CD4-positive, alpha-beta T cell (primary cell): ENCODE measurements around the gene HAGH. TPM values are rescaled to one million over a fixed set of nuclear protein-coding genes. Genes with fewer than 3 reads are reported as not detected.

Experiments
- ATAC-seq: fragments of 200-7000 bp; cut with Tn5 transposase; one replicate; pipeline ENCODE4 v1.10.0; 2022; ENCODE audit warnings: mild to moderate bottlenecking; ENCODE audit not compliant: poor library complexity
- CTCF ChIA-PET: fragments of 350-600 bp; sonication (Branson Sonifier 250); formaldehyde crosslinking; loops from one replicate; lab custom pipeline; 2021; ENCODE audit warnings: antibody characterized with exemption, inconsistent platforms; lab: Charles Lee
- POLR2A ChIA-PET: fragments of 350-600 bp; sonication (Branson Sonifier 250); formaldehyde crosslinking; loops from one replicate; lab custom pipeline; 2021; ENCODE audit warnings: antibody characterized with exemption, inconsistent platforms; lab: Charles Lee
- DNase-seq, 14 experiments: peaks; one replicate each; pipeline ENCODE4 v3.0.0-alpha.2; 2013 to 2020; ENCODE audit warnings: mixed read lengths in 2 of 14
- H3K27ac ChIP-seq, 2 donors: one replicate each; pipeline versions ENCODE4 v1.5.1 to v1.7.0; 2013; ENCODE audit warnings: low read length in 2 of 2, low read depth in 1 of 2, mild to moderate bottlenecking in 1 of 2
- H3K27me3 ChIP-seq, 2 experiments: 1 replicate in 1 of 2; 2 replicates in 1 of 2; pipeline versions ENCODE4 v1.6.1 to v1.7.0; 2013; ENCODE audit warnings: low read length in 2 of 2, control low read depth in 1 of 2, mild to moderate bottlenecking in 1 of 2, moderate library complexity in 1 of 2; ENCODE audit not compliant: insufficient read depth in 2 of 2, control insufficient read depth in 1 of 2
- H3K36me3 ChIP-seq: one replicate; pipeline ENCODE4 v1.6.1; 2013; ENCODE audit warnings: low read length, control low read depth; ENCODE audit not compliant: insufficient read depth
- H3K4me1 ChIP-seq: one replicate; pipeline ENCODE4 v1.6.1; 2013; ENCODE audit warnings: low read length, control low read depth; ENCODE audit not compliant: insufficient read depth
- H3K4me3 ChIP-seq: one replicate; pipeline ENCODE4 v1.5.1; 2013; ENCODE audit warnings: mild to moderate bottlenecking, low read length, moderate library complexity
- H3K9me3 ChIP-seq, 2 experiments: 1 replicate in 1 of 2; 2 replicates in 1 of 2; pipeline versions ENCODE4 v1.6.1 to v1.7.0; 2013; ENCODE audit warnings: low read length in 2 of 2, mild to moderate bottlenecking in 2 of 2, control low read depth in 1 of 2, moderate library complexity in 1 of 2; ENCODE audit not compliant: control insufficient read depth in 1 of 2, insufficient read depth in 1 of 2
- H3K27ac Mint-ChIP-seq: one replicate; pipeline ENCODE4 v1.8.0; 2020; ENCODE audit warnings: mixed read lengths
- H3K27me3 Mint-ChIP-seq: one replicate; pipeline ENCODE4 v1.8.0; 2021; ENCODE audit warnings: mixed read lengths
- H3K36me3 Mint-ChIP-seq: one replicate; pipeline ENCODE4 v1.8.0; 2021; ENCODE audit warnings: low read depth, mixed read lengths
- H3K4me1 Mint-ChIP-seq: one replicate; pipeline ENCODE4 v1.8.0; 2021; ENCODE audit warnings: low read depth, mixed read lengths
- H3K4me3 Mint-ChIP-seq: one replicate; pipeline ENCODE4 v1.8.0; 2020; ENCODE audit warnings: mild to moderate bottlenecking, mixed read lengths
- H3K9me3 Mint-ChIP-seq: one replicate; pipeline ENCODE4 v1.8.0; 2020; ENCODE audit warnings: mixed read lengths
- CTCF ChIP-seq: fragments of 200-600 bp; IDR thresholded peaks from one replicate; pipeline ENCODE4 v1.8.0; 2022; ENCODE audit warnings: antibody characterized with exemption, mild to moderate bottlenecking
- intact Hi-C, 2 experiments: fragments of 100-400 bp; cut with DNase I in 1 of 2; cut with micrococcal nuclease in 1 of 2; formaldehyde crosslinking; loops; one replicate each; pipeline versions ENCODE4 v1.15.1 to v1.9.0; 2023 to 2025; cut with DNase I, micrococcal nuclease
- total RNA-seq, 174 experiments: library from RNA in 2 of 174; stranded (reverse) in 2 of 174; gene quantifications; one replicate each; pipeline ENCODE4 v1.2.3 and lab custom pipeline; 2021 to 2026

HAGH gene
- total RNA-seq, 2 experiments from 2014 or later, result 20.9 to 22.7 TPM

- no peaks in the 10 kb centered on the region for H3K9me3 Mint-ChIP-seq
- no peak within 1 kb of the TSS for H3K27ac Mint-ChIP-seq
- H3K4me3 Mint-ChIP-seq, result no peak within 1 kb of the TSS
- intact Hi-C loops, result loop anchor here in 1 of 2 experiments (10.0 kb wide), 1 partner anchor 1483 kb away; the partner anchor contains the start of gene OR2C1
- TF ChIP-seq CTCF, result no peak
- no peaks in the 10 kb centered on the region for H3K36me3 ChIP-seq
- POLR2A ChIA-PET, result no interaction called here
- H3K9me3 ChIP-seq, result peaks cover 0 to 3% of the 10 kb centered on the region in 2 experiments
- peak in 9 of 14 experiments; percentile 6 to 63 (median 29) for DNase-seq
- peak; percentile 78 for ATAC-seq
- H3K36me3 Mint-ChIP-seq, result no peaks in the 10 kb centered on the region
- CTCF ChIA-PET, result no interaction called here
- peaks cover 7% of the 10 kb centered on the region for H3K4me1 ChIP-seq
- H3K27ac ChIP-seq, result no peak within 1 kb of the TSS
- peaks cover 11 to 14% of the 10 kb centered on the region in 2 experiments for H3K27me3 ChIP-seq
- H3K4me3 ChIP-seq, result no peak within 1 kb of the TSS
- peaks cover 39% of the 10 kb centered on the region for H3K27me3 Mint-ChIP-seq
- H3K4me1 Mint-ChIP-seq, result peaks cover 5% of the 10 kb centered on the region
These were observed 45.5 kb upstream of the HAGH start, which contains the start of gene MEIOB for GRCh38 chr16:1871974-1872635. TSS of gene MEIOB (minus strand) at chr16:1872164. CDS start at chr16:1868175, 3,989 bp downstream.

GRCh38 chr16:1870365-1871082, 43.9 kb upstream of the HAGH start:
- no peaks in the 10 kb centered on the region for H3K9me3 Mint-ChIP-seq
- peaks cover 48% of the 10 kb centered on the region for H3K27me3 Mint-ChIP-seq
- Histone ChIP-seq H3K27ac (no peak overlapping the region), H3K9me3 (peaks cover 0 to 3% of the 10 kb centered on the region in 2 experiments), H3K36me3 (no peaks in the 10 kb centered on the region), H3K27me3 (peaks cover 11 to 14% of the 10 kb centered on the region in 2 experiments), H3K4me1 (peaks cover 7% of the 10 kb centered on the region), H3K4me3 (no peak overlapping the region)
- no peak overlapping the region for H3K4me3 Mint-ChIP-seq
- H3K36me3 Mint-ChIP-seq, result no peaks in the 10 kb centered on the region
- ChIA-PET CTCF (no interaction called here), POLR2A (no interaction called here)
- DNase-seq (no peak), ATAC-seq (no peak)
- TF ChIP-seq CTCF, result no peak
- H3K27ac Mint-ChIP-seq, result no peak overlapping the region
- intact Hi-C loops, result loop anchor here in 1 of 2 experiments (10.0 kb wide), 1 partner anchor 1484 kb away; the partner anchor contains the start of gene OR2C1
- H3K4me1 Mint-ChIP-seq, result peaks cover 5% of the 10 kb centered on the region

GRCh38 chr16:1865902-1866690, 39.5 kb upstream of the HAGH start:
- Mint-ChIP-seq H3K4me1 (no peaks in the 10 kb centered on the region), H3K9me3 (no peaks in the 10 kb centered on the region), H3K4me3 (no peak overlapping the region), H3K36me3 (no peaks in the 10 kb centered on the region), H3K27me3 (peaks cover 38% of the 10 kb centered on the region), H3K27ac (no peak overlapping the region)
- no peak for TF ChIP-seq CTCF
- DNase-seq, result no peak
- Histone ChIP-seq H3K36me3 (no peaks in the 10 kb centered on the region), H3K9me3 (no peaks in the 10 kb centered on the region), H3K4me3 (no peak overlapping the region), H3K27me3 (no peaks in the 10 kb centered on the region), H3K27ac (no peak overlapping the region), H3K4me1 (no peaks in the 10 kb centered on the region)
- CTCF ChIA-PET, result interaction anchor here (1.6 kb wide), 1 partner anchor 63 kb away, joined by 3 read pairs; no protein-coding TSS in a partner anchor
- POLR2A ChIA-PET, result no interaction called here
- intact Hi-C loops, result loop anchor here in 1 of 2 experiments (10.0 kb wide), 1 partner anchor 289 kb away; the partner anchor contains the start of gene TRAF7
- no peak for ATAC-seq
